Measurements from ENCODE around the gene PXN.

PXN gene

DNA sequence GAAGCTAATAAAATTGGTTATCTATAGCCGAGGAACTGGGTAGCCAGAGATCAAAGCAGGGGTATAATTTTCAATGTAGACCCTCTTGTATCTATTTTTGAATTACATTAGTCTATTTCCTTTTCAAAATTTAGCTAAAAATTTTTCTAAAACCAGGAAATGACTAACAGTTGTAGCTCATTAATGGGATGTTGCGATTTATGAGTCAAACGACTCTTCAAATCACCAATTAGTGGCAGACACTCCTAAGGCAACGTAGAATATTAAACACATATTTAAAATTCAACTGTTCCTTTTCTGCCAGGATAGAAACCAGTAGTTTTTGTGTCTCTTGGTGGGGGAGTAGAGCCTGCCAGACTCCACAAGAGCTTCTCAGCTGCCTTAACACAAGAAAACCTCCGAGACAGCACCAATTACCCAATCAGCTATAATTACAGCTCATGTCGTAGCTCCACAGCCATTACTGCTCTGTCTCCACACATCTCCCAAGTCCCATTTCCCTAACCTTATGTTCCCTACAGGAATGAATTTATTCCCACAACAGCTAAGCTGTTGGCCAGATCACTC is 97.9 kb downstream of the PXN start:
- DNase-seq: peak; percentile 94

DNA sequence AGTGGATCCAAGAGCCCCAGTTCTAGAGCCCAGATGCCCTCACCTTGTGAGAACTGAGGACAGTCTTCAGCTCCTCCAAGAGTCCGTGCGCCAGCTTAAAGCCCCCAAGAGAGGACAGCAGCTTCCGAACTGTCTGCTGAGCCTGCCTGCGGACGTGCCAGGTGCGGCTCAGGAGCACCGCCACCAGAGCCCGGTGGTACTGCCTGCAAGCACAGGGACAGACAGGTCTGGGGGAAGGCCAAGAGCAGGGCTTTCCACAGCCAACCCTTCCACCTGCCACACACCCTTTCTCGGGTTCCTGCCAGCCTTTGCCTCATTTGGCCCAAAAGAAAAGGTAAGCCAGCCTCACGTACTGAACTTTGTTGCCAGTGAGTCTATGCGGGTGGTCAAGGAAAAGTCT is 101.2 kb downstream of the PXN start:
- no peak for DNase-seq

DNA sequence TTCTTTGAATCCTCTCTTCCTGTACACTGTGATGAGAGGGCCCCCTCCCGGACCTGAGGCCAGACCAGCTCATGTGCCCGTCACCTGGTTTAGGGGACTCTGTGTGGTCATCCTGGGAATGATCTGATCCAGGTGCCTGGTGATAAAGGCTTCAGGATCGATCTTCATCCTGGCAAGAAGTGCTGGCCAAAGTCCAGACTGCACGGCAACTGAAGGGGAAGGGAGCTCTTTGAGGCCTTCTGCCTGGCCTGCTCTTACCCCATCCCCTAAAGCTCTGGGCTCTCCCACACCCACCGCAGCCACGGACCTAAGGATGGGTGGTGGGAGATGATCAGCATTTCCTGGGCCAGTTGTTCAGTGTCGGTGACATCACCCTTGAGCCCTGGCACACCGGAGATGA is 102.8 kb downstream of the PXN start:
- DNase-seq: no peak

DNA sequence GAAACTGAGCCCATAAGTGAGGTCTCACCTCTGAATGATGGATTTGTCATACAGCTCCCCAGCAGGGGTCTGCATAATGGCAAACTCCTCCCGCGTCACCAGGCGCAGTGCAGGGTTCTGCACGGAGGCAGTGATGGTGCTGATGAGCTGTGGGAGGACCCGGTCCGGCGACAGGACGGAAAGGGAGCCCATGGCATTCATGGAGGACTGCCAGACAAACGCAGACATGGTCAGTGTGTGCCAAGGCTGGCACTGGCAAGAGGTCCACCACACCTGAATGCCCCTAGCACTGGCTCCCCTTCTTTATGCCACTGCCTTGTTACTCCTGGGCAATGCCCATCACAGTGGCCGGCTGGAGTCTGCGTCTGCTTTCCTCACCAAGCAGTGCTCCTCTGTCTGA is 103.7 kb downstream of the PXN start:
- no peak for DNase-seq

Measured in NCI-H2227 treated with DMSO at 0.1 percent for 48 hours (cell line).